Astrocyte (in vitro differentiated cells and primary cell): ENCODE results near the gene DIO1. TPM values are rescaled to one million over a fixed set of nuclear protein-coding genes. Genes with fewer than 3 reads are reported as not detected.

Experiments
- DNase-seq: peaks from one replicate; pipeline ENCODE4 v3.0.0-alpha.2; 2010; ENCODE audit warnings: low read depth
- FAIRE-seq: peaks from 2 replicates; lab custom pipeline; 2011; peaks lifted over from hg19 to GRCh38; lab: Jason Lieb, UNC
- H2AFZ ChIP-seq: 2 replicates; pipeline ENCODE4 v1.6.0; 2012; ENCODE audit warnings: low read depth, low read length, inconsistent platforms
- H3K27ac ChIP-seq: 2 replicates; pipeline ENCODE4 v1.5.1; 2011; ENCODE audit warnings: low read depth, low read length, inconsistent platforms
- H3K27me3 ChIP-seq: 2 replicates; pipeline ENCODE4 v1.6.0; 2011; ENCODE audit warnings: low read length, inconsistent platforms; ENCODE audit not compliant: insufficient read depth
- H3K36me3 ChIP-seq: 2 replicates; pipeline ENCODE4 v1.5.1; 2011; ENCODE audit warnings: low read length, inconsistent platforms; ENCODE audit not compliant: insufficient read depth
- H3K4me1 ChIP-seq: 2 replicates; pipeline ENCODE4 v1.5.1; 2011; ENCODE audit warnings: low read length, inconsistent platforms; ENCODE audit not compliant: insufficient read depth
- H3K4me2 ChIP-seq: 2 replicates; pipeline ENCODE4 v1.6.0; 2012; ENCODE audit warnings: low read length, inconsistent platforms
- H3K4me3 ChIP-seq: 2 replicates; pipeline ENCODE4 v1.5.1; 2011; ENCODE audit warnings: low read depth, mild to moderate bottlenecking, low read length, inconsistent platforms; ENCODE audit not compliant: insufficient read depth
- H3K79me2 ChIP-seq: 2 replicates; pipeline ENCODE4 v1.6.0; 2012; ENCODE audit warnings: mild to moderate bottlenecking, low read length, inconsistent platforms; ENCODE audit not compliant: insufficient read depth
- H3K9ac ChIP-seq: 2 replicates; pipeline ENCODE4 v1.6.0; 2012; ENCODE audit warnings: mild to moderate bottlenecking, low read length, inconsistent platforms
- H3K9me3 ChIP-seq: 2 replicates; pipeline ENCODE4 v1.5.1; 2012; ENCODE audit warnings: low read depth, mild to moderate bottlenecking, low read length, inconsistent platforms; ENCODE audit not compliant: insufficient read depth
- H4K20me1 ChIP-seq: 2 replicates; pipeline ENCODE4 v1.6.0; 2012; ENCODE audit warnings: low read length, inconsistent platforms; ENCODE audit not compliant: insufficient read depth
- H3K27ac Mint-ChIP-seq: one replicate; pipeline ENCODE4 v1.8.0; 2021; ENCODE audit warnings: mild to moderate bottlenecking, mixed read lengths; ENCODE audit not compliant: unreplicated experiment
- H3K27me3 Mint-ChIP-seq: one replicate; pipeline ENCODE4 v1.8.0; 2021; ENCODE audit warnings: low read depth, mixed read lengths; ENCODE audit not compliant: unreplicated experiment
- H3K36me3 Mint-ChIP-seq: one replicate; pipeline ENCODE4 v1.8.0; 2021; ENCODE audit warnings: low read depth, mixed read lengths; ENCODE audit not compliant: unreplicated experiment
- H3K4me1 Mint-ChIP-seq: one replicate; pipeline ENCODE4 v1.8.0; 2021; ENCODE audit warnings: low read depth, mixed read lengths; ENCODE audit not compliant: unreplicated experiment
- H3K4me3 Mint-ChIP-seq: one replicate; pipeline ENCODE4 v1.8.0; 2021; ENCODE audit warnings: mild to moderate bottlenecking, moderate library complexity, mixed read lengths; ENCODE audit not compliant: unreplicated experiment
- H3K9me3 Mint-ChIP-seq: one replicate; pipeline ENCODE4 v1.8.0; 2021; ENCODE audit warnings: mild to moderate bottlenecking, mixed read lengths; ENCODE audit not compliant: unreplicated experiment
- EZH2 ChIP-seq: IDR thresholded peaks from 2 replicates; pipeline ENCODE4 v1.6.1; 2012; ENCODE audit warnings: mild to moderate bottlenecking, low read length, inconsistent platforms; ENCODE audit not compliant: insufficient read depth
- total RNA-seq: library from RNA; stranded (reverse); gene quantifications from 2 replicates; pipeline ENCODE4 v1.2.1, GENCODE V29; 2021
- TF ChIP-seq, protein P1 (sequence below): IDR thresholded peaks from 2 replicates; pipeline ENCODE4 v1.5.1; 2011; ENCODE audit warnings: low read depth, mild to moderate bottlenecking, inconsistent platforms, low read length, moderate library complexity; ENCODE audit not compliant: insufficient read depth

Gene DIO1
- total RNA-seq, 1 donor from 2014 or later = not detected

DNA sequence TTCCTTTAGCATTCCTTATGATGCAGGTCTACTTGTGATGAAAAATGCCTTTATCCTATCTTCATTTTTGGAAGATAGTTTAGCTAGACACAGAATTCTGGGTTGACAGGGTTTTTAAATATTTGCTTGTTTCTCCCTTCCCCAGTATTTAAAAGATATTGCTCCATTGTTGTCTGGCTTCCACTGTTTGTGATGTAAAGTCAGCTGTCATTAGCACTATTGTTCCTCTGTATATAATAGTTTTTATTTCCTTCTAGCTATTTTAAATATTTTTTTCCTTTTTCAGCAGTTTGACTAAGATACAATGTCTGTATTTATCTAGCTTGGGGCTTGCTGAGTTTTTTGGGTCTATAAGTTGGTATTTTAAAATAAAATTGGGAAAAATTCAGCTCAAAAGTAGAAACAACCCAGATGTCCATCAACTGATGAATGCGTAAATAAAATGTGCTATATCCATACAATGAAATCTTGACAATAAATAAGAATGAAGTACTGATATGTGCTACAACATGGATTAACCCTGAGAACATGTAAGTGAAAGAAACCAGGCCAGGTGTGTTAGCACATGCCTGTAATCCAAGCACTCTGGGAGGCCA, 40.3 kb downstream of the DIO1 start:
- Histone ChIP-seq H3K27ac (no peak overlapping the region), H3K9me3 (peaks cover 12% of the 10 kb centered on the region), H3K79me2 (no peaks in the 10 kb centered on the region), H3K9ac (no peak overlapping the region), H2AFZ (no peak overlapping the region), H3K4me1 (peaks cover 5% of the 10 kb centered on the region), H3K27me3 (no peaks in the 10 kb centered on the region), H3K4me3 (no peak overlapping the region), H3K36me3 (no peaks in the 10 kb centered on the region), H4K20me1 (no peaks in the 10 kb centered on the region), H3K4me2 (no peak overlapping the region)
- Mint-ChIP-seq H3K36me3 (peaks cover 24% of the 10 kb centered on the region), H3K9me3 (peaks cover 11% of the 10 kb centered on the region), H3K27me3 (no peaks in the 10 kb centered on the region), H3K27ac (no peak overlapping the region), H3K4me1 (no peaks in the 10 kb centered on the region), H3K4me3 (no peak overlapping the region)
- DNase-seq = no peak
- TF ChIP-seq EZH2 = no peak
- TF ChIP-seq, protein P1, sequence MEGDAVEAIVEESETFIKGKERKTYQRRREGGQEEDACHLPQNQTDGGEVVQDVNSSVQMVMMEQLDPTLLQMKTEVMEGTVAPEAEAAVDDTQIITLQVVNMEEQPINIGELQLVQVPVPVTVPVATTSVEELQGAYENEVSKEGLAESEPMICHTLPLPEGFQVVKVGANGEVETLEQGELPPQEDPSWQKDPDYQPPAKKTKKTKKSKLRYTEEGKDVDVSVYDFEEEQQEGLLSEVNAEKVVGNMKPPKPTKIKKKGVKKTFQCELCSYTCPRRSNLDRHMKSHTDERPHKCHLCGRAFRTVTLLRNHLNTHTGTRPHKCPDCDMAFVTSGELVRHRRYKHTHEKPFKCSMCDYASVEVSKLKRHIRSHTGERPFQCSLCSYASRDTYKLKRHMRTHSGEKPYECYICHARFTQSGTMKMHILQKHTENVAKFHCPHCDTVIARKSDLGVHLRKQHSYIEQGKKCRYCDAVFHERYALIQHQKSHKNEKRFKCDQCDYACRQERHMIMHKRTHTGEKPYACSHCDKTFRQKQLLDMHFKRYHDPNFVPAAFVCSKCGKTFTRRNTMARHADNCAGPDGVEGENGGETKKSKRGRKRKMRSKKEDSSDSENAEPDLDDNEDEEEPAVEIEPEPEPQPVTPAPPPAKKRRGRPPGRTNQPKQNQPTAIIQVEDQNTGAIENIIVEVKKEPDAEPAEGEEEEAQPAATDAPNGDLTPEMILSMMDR = no peak
- no peak for FAIRE-seq

DNA sequence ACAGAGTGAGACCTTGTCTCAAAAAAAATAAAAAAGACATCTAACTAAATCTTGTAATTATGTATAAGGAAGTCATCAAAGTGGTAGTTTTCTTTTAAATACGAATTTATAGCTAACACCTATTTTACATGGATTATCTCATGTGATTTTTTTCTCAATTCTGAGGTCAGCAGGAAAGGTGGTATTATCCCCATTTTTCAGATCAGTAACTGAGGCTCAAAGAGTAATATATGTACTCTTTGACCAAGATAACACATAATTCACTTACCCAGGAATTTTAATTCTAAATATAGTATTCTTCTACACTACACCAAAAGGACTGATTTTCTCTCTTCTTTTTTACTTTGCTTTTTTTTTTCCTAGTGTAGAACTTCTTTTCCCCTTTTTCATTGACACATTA, 42.4 kb downstream of the DIO1 start:
- Mint-ChIP-seq H3K4me1 (no peaks in the 10 kb centered on the region), H3K36me3 (peaks cover 21% of the 10 kb centered on the region)
- H3K4me3 ChIP-seq = no peak overlapping the region

More for the DNA sequence above, 42.4 kb downstream of the DIO1 start:
- no peaks in the 10 kb centered on the region for H3K27me3 Mint-ChIP-seq
- Histone ChIP-seq H2AFZ (no peak overlapping the region), H3K27ac (no peak overlapping the region), H3K36me3 (no peaks in the 10 kb centered on the region), H3K79me2 (no peaks in the 10 kb centered on the region), H4K20me1 (peaks cover 4% of the 10 kb centered on the region), H3K4me2 (no peak overlapping the region), H3K4me1 (peaks cover 5% of the 10 kb centered on the region), H3K9me3 (peaks cover 12% of the 10 kb centered on the region), H3K27me3 (no peaks in the 10 kb centered on the region), H3K9ac (no peak overlapping the region)
- TF ChIP-seq EZH2 = no peak
- TF ChIP-seq, protein P1 = no peak
- no peak overlapping the region for H3K4me3 Mint-ChIP-seq
- no peak for DNase-seq
- no peak overlapping the region for H3K27ac Mint-ChIP-seq
- peaks cover 11% of the 10 kb centered on the region for H3K9me3 Mint-ChIP-seq
- no peak for FAIRE-seq
